HG02759 (cell line): ENCODE results near the gene UHMK1.
"Not testable (repeated sequence)": the region's sequence is repeated elsewhere in the genome, so short reads cannot be mapped to it uniquely, and the experiment has no call there.

Experiments used
- ATAC-seq: cut with Tn5 transposase; IDR thresholded peaks from one replicate; pipeline ENCODE4 v1.9.1; 2021; ENCODE audit warnings: mild to moderate bottlenecking, moderate library complexity; ENCODE audit not compliant: unreplicated experiment

Gene UHMK1

GRCh38 chr1:162564762-162565218 is 67.2 kb downstream of the UHMK1 start:
- no peak for ATAC-seq

- ATAC-seq, result no peak
Measured at GRCh38 chr1:162565460-162565859, 67.8 kb downstream of the UHMK1 start.

- ATAC-seq, result no peak
Measured at GRCh38 chr1:162566870-162567269, 69.3 kb downstream of the UHMK1 start.

GRCh38 chr1:162568802-162569201 is 71.2 kb downstream of the UHMK1 start:
- ATAC-seq, result no peak

GRCh38 chr1:162570718-162571117 is 73.1 kb downstream of the UHMK1 start:
- no peak for ATAC-seq

GRCh38 chr1:162571121-162571520 is 73.5 kb downstream of the UHMK1 start:
- ATAC-seq, result not testable (repeated sequence)

GRCh38 chr1:162571696-162572095 is 74.1 kb downstream of the UHMK1 start:
- ATAC-seq, result no peak

- ATAC-seq, result no peak
Measured at GRCh38 chr1:162573136-162573535, 75.5 kb downstream of the UHMK1 start.

- ATAC-seq, result no peak
Measured at GRCh38 chr1:162578071-162578700, 80.6 kb downstream of the UHMK1 start.

- no peak for ATAC-seq
Measured at GRCh38 chr1:162578936-162579335, 81.3 kb downstream of the UHMK1 start.
